NCI-H2196 treated with DMSO at 0.1 percent for 48 hours (cell line): ENCODE data around the gene DGCR8.
A peak's percentile ranks its signal among the peaks of the same experiment; 100 is the strongest.
"Not testable (repeated sequence)": the region's sequence is repeated elsewhere in the genome, so short reads cannot be mapped to it uniquely, and the experiment has no call there.

Experiments
- DNase-seq: peaks from one replicate; lab custom pipeline; 2025; ENCODE audit not compliant: unreplicated experiment; lab: John Stamatoyannopoulos, UW

Gene DGCR8

DNA sequence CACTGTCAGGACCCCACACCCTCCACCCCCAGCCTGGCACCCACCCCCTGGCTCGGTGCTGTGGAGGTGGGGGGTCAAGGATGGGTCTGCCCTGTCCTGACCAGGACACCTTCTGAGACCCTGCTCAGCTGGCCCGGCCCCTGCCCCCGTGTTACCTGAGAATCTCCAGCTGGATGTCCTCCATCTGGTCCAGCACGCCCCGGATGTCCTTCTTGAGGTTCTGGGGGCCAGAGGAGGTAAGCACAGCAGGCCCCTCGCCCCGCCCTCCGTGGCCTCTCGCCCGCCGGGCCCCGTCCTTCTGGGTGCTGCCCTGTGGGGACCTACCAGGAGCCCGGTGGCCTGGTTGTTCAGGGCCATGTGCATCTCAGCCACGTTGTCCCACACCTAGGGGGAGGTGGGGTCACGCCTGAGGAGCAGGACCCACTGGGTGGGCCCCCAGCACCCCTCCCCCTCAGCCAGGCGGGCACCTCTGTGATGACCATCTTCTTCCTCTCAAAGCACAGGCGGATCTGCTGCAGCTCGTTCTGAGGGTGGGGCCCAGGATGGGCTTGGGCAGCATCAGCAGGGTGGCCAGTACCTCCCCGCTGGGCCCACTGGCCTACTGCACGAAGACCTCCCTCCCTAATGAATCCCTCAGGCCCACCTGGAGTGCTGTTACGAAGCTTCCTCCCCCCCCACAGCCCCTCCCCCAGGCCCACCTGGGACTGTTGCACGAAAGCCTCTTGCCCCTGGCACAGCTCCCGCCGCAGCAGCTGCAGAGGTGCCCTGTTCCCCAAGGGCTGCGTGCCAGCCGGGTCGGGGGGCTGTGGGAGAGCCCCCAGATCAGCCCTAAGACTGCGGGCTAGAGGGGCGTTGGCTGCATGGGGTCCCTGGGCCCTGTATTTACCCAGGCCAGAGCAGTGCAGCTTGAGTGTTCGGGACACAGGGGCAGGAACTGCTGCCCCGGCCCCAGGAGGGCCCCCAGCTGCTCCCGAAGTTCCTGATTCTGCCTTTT is 69.5 kb downstream of the DGCR8 start:
- DNase-seq: no peak

DNA sequence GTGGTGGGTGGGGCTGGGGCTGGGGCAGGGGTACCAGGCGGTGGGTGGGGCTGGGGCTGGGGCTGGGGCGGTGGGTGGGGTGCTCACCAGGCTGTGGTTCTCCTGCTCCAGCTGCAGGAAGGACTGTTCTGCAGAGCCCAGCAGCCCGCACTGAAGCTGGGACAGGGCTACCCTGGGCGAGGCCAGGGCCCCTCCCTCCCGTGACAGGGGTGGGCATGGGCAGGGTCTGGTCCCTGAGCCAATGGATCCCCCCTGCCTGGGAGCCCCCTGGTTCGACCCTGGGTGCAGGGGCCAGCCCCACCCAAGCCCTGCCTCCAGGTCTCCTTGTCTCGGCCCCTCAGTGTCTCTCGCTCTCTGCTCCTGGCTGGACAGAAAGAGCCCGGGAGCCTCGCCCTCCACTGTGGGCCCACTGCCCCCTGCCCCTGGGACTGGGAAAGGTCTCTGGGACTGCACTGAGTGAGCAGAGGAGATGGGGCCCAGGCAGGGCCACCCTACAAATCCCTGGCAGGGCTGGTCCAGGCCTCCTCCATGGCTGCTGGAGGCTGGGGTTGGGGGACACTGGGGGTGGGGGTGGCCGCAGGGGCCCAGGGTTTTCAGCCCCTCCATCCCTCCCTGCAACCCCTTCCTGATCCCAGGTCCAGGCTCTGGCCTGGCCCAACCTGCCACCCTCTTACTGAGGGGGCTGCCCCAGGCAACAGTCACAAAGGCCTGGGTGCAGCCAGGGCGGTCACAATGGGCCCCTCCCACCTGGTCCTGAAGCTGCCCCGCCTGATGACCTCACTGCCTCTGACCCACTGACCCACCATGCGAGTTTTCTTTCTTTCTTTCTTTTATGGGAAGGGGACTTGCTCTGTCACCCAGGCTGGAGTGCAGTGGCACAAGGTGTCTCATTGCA is 70.6 kb downstream of the DGCR8 start, which contains the start of gene CCDC188:
TSS of gene CCDC188 (minus strand) at position 675 of the 895 bp plus-strand sequence. CDS start at position 606, 69 bp downstream.
- no peak for DNase-seq

DNA sequence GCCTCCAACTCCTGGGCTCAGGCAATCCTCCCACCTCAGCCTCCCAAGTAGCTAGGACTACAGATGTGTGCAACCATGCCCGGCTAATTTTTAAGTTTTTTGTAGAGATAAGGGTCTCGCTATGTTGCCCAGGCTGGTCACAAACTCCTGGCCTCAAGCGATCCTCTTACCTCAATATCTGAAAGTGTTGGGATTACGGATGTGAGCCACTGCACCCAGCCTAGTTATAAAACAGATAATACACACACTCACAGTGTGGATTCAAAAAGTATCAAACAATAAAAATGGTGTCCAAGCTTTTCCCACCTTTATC is 71.2 kb downstream of the DGCR8 start:
- no peak for DNase-seq

DNA sequence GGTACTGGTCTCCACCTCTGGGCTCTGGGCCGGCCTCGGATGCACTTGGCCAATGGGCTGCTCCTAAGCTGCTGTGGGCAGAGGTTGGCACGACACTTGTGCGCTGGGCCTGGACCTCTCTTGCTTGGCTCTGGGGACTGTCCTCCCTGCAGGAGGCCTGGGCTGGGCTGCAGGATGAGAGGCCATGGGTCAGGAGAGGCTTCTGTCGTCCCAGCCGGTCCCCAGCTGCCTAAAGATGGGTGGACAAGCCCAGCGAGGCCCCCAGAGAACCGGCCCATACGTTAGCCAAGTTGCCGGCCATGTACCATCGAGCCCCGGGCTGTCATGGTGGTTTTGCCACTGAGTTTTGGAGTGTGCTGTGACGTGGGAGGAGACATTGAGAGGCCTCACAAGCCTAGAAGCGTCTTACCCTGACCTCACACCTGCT is 72.4 kb downstream of the DGCR8 start:
- DNase-seq: no peak

DNA sequence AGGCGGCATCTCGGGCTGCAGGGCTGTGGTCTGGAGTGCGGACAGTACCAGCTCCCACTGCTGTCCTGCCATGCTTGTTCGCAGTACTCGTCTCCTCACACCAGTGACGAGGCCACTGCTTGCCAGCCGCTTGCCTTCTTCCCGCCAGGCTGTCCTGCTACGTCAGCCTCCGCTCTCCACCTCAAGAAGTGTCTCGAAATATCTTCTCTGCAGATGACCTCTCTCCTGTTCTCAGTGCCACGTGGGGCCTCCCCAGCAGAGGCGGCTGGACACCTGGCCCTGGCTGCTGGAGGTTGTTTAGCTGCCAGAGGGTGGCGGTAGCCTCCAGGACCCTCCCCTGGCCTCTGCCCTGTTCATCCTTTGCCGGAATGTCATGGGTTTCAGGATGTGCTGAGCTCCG is 73.9 kb downstream of the DGCR8 start:
- no peak for DNase-seq

DNA sequence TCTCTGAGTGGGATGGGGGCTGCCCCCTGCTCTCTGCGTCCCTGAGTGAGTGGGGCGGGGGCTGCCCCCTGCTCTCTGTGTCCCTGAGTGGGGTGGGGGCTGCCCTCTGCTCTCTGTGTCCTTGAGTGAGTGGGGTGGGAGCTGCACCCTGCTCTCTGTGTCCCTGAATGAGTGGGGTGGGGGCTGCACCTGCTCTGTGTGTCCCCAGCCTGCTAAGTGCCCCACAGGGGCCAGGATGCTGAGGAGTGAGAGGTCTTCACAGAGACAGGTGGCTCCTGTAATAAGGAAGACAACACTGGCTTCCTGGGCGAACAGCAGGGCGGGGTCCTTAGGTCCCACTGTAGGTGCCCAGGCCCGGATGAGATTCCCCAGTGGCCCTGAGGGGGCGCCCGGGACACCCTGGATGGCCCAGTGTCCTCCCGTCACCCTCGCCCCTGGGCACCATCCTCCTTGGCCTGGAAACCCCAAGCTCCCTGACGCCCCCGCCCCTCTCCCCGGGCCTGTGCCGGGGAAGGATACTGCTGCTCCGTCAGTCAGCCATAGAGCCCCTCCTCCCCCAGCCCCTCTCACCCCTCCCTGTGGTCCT is 74.7 kb downstream of the DGCR8 start:
- no peak for DNase-seq

DNA sequence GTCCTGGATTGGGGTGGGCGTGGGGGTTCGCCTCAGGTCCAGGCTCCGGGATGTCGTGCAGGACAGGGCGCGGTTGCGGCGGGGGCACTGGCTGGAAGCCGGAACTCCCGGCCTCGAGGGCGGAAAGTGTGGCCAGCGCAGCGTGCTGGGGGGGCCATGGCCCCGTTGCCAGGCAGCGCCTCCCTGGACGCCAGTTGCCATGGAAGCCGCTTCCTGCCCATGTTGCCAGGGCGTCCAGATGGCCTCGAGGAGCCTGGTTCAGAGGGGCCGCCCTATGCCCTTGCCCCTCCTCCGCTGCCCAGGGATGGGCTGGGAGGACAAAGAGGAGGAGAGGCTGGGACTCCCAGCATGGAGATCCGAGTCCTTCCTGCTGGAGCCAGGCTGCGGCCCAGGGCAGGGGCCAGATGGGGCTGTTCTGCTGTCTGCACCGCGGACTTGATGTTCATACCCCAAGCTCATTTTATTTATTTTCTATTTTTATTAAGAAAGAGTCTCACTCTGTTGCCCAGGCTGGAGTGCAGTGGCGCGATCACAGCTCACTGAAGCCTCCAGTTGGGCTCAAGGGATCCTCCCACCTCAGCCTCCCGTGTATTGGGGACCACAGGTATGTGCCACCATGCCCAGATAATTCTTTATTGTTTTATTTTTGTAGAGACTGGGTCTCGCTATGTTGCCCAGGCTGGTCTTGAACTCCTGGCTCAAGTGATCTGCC is 75.4 kb downstream of the DGCR8 start:
- DNase-seq: peak; percentile 65

DNA sequence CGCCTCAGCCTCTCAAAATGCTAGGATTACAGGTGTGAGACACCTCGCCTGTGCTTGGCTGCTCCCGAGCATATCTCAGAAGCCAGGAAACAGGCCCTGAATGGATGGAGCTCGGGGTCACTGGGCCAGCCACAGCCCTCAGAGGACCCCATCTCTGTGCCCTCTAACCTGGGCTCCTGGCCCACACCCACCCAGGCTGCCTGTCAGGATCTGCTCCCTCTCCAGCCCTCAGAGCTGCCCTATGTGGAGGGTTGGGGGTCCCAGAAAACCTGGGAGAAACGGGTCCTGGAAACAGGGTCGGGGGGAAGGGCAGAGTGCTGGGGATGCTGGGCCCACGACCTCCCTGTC is 76.0 kb downstream of the DGCR8 start:
- no peak for DNase-seq

DNA sequence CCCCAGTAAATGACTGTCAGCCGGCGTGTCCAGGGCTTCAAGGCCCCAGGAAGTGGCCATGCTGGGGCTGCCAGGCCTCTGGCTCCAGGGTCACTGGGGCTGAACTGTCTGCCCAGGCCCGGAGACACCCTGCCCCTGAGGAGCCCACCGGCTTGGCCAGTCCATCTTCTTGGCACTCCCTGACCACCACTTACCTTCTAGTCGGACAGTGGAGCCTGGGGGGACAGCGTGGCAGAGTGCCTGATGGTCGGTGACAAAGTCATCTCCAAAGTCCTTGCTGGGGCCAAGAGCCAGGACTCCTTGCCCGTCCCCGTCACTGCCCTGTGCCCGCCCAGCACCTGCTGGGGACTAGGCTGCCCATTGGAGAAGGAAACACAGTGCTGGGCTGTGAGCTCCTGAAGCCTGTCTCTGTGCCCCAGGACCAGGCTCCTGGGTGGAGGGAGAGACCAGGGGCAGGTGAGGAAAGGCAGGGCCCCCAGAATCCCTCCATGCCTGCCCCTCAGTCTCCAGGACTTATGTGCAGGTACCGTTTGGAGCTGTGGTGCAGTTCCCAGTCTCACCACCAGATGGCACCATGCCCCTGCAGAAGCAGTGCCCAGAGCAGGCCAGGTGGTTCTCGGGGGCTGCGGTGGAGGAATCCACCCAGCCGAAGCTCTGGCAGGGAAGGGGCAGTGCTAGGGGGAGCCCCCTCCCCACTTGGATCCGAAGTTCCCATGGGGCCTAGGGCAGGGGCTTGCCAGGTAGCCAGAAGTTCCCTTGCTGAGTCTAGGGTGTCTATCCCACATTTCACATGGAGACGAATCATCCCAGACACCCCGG is 76.8 kb downstream of the DGCR8 start:
- peak; percentile 1 for DNase-seq

DNA sequence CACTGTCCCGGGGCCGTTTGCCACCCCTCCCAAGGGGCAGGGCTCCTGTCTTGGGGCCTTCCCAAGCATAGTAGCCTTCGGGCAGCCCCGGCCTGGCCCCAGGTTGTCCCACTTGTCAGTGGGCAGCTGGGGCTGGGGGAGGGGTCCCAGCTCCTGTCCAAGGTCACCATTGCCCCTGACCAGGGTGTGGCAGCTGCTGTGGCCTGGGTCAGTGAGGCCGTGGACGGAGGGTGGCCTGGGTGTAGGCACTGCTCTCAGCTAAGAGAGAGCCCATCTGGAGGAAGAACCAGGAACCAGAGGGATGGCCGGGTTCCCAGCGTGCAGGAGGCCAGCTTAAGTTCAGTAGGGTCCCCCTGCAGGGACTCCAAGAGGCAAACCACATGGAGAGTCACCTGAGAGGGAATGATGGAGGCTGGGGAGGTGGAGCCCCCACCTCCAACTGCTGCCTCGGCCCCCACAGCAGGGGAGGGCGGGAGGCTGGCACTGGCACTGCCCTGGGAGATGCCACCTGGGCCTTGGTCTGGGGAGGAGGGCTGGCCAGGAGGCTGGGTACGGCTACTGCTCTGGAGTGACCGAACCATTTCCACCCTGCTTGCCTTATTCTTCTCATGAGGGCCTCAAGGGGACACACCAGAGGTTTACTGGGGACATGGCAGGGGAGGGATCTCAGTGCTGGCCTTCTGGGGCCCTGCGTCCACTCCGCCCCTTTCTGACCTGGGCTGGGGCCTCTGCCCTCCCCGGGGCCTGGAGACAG is 77.6 kb downstream of the DGCR8 start:
- DNase-seq: no peak

DNA sequence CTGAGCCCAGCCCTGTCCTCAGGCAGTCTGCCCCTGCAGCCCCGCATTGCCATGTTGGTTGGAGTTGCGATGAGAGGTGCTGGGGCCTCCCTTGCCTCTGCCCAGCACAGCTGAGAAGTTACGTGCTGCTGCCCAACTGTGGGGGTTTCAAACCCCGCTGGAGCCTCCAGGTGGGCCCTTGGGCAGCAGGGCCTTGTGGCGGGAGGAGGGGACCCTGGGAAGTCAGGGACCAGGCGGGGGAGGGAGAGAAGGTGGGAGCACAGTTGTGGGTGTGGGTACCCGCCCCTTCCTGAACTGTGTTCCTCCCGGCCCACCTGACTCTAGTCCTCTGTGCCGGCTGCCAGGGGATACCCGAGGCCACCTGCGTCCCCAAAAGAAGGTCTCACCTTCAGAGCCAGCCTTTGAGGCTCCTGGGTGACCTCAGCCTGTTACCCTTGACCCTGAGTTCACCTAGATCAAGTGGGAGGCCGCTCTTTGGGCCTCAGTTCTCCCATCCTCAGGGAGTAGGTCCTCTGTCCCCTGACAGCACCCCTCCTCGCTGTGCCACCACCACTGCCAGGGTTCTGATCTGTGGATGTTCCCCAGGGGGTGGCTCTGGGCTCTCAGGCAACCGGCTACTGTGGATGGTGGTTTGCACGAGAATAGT is 78.5 kb downstream of the DGCR8 start:
- no peak for DNase-seq

DNA sequence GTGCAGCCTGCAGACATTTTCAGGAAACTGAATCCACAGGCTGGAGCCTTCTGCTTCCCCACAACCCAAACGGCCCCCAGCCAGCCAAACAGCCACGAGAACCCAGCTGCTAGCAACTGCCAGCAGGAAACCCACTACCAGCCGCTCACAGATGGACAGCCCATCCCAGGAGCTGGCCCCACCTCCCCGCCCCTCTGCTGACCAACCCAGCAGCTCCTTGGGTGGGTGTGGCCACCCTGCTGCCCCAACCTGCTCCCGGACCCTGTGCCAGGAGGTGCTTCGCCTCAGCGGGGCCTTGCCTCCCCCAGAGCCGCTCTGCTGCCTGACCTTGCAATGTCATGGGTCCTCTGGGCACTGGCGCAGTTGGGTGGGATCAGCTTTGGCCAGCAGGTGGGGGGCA is 79.0 kb downstream of the DGCR8 start:
- no peak for DNase-seq

DNA sequence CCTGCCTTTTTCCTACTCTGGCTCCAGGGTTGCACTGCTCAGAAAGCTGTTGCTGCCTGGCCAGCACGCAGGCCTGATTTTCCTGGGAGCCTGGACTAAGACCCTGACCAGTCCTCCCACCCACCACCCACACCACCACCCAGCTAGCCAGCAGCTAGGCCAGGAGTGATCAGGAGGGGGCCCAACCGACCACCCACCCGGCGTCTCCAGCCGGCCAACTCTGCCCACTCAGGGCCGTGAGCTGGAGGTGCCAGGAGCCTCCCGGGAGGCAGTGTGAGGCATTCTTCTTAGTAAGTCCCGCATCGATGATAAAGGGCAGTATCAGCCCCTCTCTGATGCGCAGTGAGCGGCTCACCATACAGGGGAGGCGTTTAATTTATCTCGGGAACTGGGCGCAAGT is 79.5 kb downstream of the DGCR8 start:
- not testable (repeated sequence) for DNase-seq

DNA sequence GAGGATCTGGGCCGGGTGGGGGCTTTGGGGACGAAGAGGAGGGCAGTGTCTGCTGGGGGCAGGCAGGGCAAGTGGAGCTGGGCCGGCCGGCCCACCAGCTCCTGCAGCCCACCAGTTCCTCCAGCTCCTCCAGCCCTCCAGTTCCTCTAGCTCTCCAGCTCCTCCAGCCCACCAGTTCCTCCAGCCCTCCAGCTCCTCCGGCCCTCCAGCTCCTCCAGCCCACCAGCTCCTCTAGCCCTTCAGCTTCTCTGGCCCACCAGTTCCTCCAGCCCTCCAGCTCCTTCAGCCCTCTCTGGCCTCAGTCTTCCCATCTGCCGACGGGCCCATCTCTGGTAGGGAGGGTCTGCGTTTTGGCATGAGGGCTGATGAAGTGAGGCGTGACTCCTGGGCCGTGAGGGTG is 80.0 kb downstream of the DGCR8 start:
- no peak for DNase-seq
